ENCODE data around the gene PDE6A. TPM values are rescaled to one million over a fixed set of nuclear protein-coding genes. Genes with fewer than 3 reads are reported as not detected.
A peak's percentile ranks its signal among the peaks of the same experiment; 100 is the strongest.

PDE6A gene
- total RNA-seq, 1 experiment from 2014 or later: 0.50 TPM

DNA sequence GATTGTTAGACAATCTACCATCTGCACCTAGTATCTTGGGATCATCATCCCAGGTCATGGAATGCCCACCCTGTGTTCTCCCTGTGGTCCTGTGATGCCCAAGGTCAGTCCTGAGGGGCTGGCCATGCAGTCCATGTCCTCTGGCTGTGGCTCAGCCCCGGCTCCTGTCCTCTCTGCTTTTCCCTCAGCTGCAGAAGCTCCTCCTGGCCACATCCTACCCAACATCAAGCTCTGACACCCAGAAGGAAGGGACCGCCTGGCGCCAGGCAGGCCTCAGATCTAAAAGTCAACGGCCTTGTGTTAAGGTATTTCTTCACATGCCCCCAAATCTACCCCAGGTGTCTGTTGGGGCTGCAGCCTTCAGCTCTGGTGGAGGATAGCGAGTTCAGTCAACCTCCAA lies 114.0 kb downstream of the PDE6A start:
- no peak overlapping the region for H3K27ac ChIP-seq
- no peaks in the 10 kb centered on the region for H3K9me3 ChIP-seq (ENCODE audit: insufficient read depth, low read depth)
- no peaks in the 10 kb centered on the region for H4K20me1 ChIP-seq (ENCODE audit: insufficient read depth)
- TF ChIP-seq EZH2 (IDR thresholded peaks at IDR 0.05; ENCODE audit: low read depth): no peak
- TF ChIP-seq, protein P1, sequence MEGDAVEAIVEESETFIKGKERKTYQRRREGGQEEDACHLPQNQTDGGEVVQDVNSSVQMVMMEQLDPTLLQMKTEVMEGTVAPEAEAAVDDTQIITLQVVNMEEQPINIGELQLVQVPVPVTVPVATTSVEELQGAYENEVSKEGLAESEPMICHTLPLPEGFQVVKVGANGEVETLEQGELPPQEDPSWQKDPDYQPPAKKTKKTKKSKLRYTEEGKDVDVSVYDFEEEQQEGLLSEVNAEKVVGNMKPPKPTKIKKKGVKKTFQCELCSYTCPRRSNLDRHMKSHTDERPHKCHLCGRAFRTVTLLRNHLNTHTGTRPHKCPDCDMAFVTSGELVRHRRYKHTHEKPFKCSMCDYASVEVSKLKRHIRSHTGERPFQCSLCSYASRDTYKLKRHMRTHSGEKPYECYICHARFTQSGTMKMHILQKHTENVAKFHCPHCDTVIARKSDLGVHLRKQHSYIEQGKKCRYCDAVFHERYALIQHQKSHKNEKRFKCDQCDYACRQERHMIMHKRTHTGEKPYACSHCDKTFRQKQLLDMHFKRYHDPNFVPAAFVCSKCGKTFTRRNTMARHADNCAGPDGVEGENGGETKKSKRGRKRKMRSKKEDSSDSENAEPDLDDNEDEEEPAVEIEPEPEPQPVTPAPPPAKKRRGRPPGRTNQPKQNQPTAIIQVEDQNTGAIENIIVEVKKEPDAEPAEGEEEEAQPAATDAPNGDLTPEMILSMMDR (conservative IDR thresholded peaks at IDR 0.05): no peak
- no peaks in the 10 kb centered on the region for H3K27me3 ChIP-seq (ENCODE audit: insufficient read depth, low read depth)
- CTCF ChIA-PET: interaction anchor here (0.6 to 1.2 kb wide), 2 partner anchors 194 to 258 kb away, joined by 3 to 7 read pairs; no protein-coding TSS in a partner anchor
- no TSS peak for BruUV-seq (replicated peaks)
- intact Hi-C loops (cut with micrococcal nuclease; ENCODE audit: unreplicated experiment): loop anchor here (10.0 kb wide), 1 partner anchor 524 kb away; the partner anchor contains the start of gene TCOF1
- no peaks in the 10 kb centered on the region for H3K36me3 ChIP-seq (ENCODE audit: low read depth)
- H3F3A ChIP-seq (ENCODE audit: insufficient read depth, low read depth): no peaks in the 10 kb centered on the region
- POLR2A ChIA-PET (ENCODE audit: unreplicated experiment): no interaction called here
- no peaks in the 10 kb centered on the region for H3K79me2 ChIP-seq (ENCODE audit: low read depth)
- no peak for DNase-seq
- no peak overlapping the region for H3K4me3 ChIP-seq
- H3K4me2 ChIP-seq: no peak overlapping the region
- H3K9me2 ChIP-seq (ENCODE audit: insufficient read depth): no peaks in the 10 kb centered on the region
- no peaks in the 10 kb centered on the region for H3K4me1 ChIP-seq (replicated peaks; ENCODE audit: insufficient read depth)
- no peak overlapping the region for H2AFZ ChIP-seq

DNA sequence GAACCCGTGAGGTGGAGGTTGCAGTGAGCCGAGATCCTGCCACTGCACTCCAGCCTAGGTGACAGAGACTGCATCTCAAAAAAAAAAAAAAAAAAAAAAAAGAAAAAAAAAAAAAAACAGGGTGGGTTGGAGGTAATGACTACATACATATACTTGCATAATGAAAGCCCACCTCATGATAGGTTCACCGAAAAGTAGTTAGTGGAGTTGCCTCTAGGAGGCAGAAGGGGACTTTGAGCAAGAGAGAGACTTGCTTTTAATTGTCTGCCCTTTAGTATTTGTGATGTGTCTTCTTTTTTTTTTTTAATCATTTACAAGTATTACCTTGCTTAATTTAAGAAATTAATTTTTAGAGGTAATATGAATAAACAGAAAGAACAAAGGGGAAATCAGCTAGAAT lies 114.6 kb downstream of the PDE6A start:
- H3K4me1 ChIP-seq (replicated peaks; ENCODE audit: insufficient read depth): no peaks in the 10 kb centered on the region
- H3K27me3 ChIP-seq (ENCODE audit: insufficient read depth, low read depth): no peaks in the 10 kb centered on the region
- H3K79me2 ChIP-seq (ENCODE audit: low read depth): no peaks in the 10 kb centered on the region
- no peaks in the 10 kb centered on the region for H3K9me2 ChIP-seq (ENCODE audit: insufficient read depth)
- no peak overlapping the region for H3K4me3 ChIP-seq
- ChIA-PET CTCF (interaction anchor here (0.9 to 1.3 kb wide), 4 partner anchors 160 to 193 kb away, joined by 3 to 7 read pairs (median 4); no protein-coding TSS in a partner anchor), POLR2A (ENCODE audit: unreplicated experiment) (no interaction called here)
- no peak overlapping the region for H3K27ac ChIP-seq
- H2AFZ ChIP-seq: no peak overlapping the region
- H3F3A ChIP-seq (ENCODE audit: insufficient read depth, low read depth): no peaks in the 10 kb centered on the region
- DNase-seq: no peak
- no TSS peak for BruUV-seq (replicated peaks)
- no peaks in the 10 kb centered on the region for H3K36me3 ChIP-seq (ENCODE audit: low read depth)
- H4K20me1 ChIP-seq (ENCODE audit: insufficient read depth): no peaks in the 10 kb centered on the region
- intact Hi-C loops (cut with micrococcal nuclease; ENCODE audit: unreplicated experiment): loop anchor here (2.0 to 10.0 kb wide), 3 partner anchors 83 to 525 kb away; partner anchors contain the start of gene TCOF1
- no peak overlapping the region for H3K4me2 ChIP-seq
- TF ChIP-seq, protein P1 (conservative IDR thresholded peaks at IDR 0.05): peak; percentile 22; the same call in 1 of the 2 replicates
- no peak for TF ChIP-seq EZH2 (IDR thresholded peaks at IDR 0.05; ENCODE audit: low read depth)
- H3K9me3 ChIP-seq (ENCODE audit: insufficient read depth, low read depth): no peaks in the 10 kb centered on the region

DNA sequence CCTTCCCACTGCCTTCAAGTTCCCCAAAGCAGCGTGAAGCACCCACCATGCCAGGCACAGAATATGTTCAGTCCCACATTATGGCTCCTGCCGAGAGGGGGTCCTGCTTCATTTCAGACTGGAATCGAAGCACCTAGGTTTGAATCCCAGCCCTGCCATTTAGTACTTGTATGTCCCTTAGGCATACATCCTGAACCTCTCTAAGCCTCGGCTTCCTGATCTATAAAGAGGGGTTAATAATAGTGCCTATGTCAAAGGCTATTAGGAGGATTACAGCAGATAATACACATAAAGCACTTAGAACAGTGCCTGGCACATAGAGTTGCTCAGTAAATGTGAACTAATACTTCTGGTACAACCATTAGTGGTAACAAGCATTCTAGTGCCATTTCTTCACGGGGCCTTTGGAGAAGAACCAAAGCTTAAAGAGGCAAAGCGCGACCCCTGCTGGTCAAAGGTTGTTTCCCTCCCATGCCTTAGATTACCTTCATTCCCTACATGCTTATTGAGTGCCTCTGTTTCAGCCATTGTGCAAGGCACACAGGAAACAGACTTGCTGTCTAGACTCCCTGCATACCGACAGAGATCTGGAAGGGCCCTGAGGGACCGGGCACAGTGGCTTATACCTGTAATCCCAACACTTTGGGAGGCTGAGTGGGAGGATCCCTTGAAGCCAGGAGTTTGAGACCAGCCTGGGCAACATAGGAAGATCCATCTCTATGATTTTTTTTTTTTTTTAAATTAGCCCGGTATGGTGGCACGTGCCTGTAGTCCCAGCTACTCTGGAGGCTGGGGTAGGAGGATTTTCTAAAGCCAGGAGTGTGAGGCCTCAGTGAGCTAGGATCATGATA lies 116.2 kb downstream of the PDE6A start:
- intact Hi-C loops (cut with micrococcal nuclease; ENCODE audit: unreplicated experiment): loop anchor here (1.0 to 5.0 kb wide), 6 partner anchors 81 to 462 kb away; partner anchors contain the start of gene PPARGC1B
- ChIA-PET POLR2A (ENCODE audit: unreplicated experiment) (interaction anchor here (0.5 to 0.6 kb wide), 2 partner anchors 68 to 97 kb away, joined by 3 to 5 read pairs; no protein-coding TSS in a partner anchor), CTCF (interaction anchor here (0.5 to 1.3 kb wide), 7 partner anchors 24 to 267 kb away, joined by 3 to 7 read pairs (median 4); no protein-coding TSS in a partner anchor)
- Histone ChIP-seq H3K4me1 (replicated peaks; ENCODE audit: insufficient read depth) (no peaks in the 10 kb centered on the region), H2AFZ (no peak overlapping the region), H3K27me3 (ENCODE audit: insufficient read depth, low read depth) (no peaks in the 10 kb centered on the region), H3K79me2 (ENCODE audit: low read depth) (no peaks in the 10 kb centered on the region), H4K20me1 (ENCODE audit: insufficient read depth) (no peaks in the 10 kb centered on the region), H3K9me3 (ENCODE audit: insufficient read depth, low read depth) (no peaks in the 10 kb centered on the region), H3F3A (ENCODE audit: insufficient read depth, low read depth) (no peaks in the 10 kb centered on the region), H3K9me2 (ENCODE audit: insufficient read depth) (no peaks in the 10 kb centered on the region), H3K36me3 (ENCODE audit: low read depth) (no peaks in the 10 kb centered on the region), H3K4me2 (no peak overlapping the region), H3K27ac (no peak overlapping the region), H3K4me3 (no peak overlapping the region)
- no TSS peak for BruUV-seq (replicated peaks)
- DNase-seq: peak; percentile 75 to 87
- TF ChIP-seq EZH2 (IDR thresholded peaks at IDR 0.05; ENCODE audit: low read depth): no peak
- TF ChIP-seq, protein P1 (conservative IDR thresholded peaks at IDR 0.05): peak; percentile 93
